Gastroesophageal sphincter (tissue), 3 donors: ENCODE data around the gene MS4A1.

Experiments used
- CTCF ChIP-seq, 4 experiments: fragments of 200-600 bp in 2 of 4; fragments of 450-650 bp in 2 of 4; sonication (generic) in 1 of 4; IDR thresholded peaks; one replicate each; pipeline ENCODE4 v1.5.1; 2017 to 2019; ENCODE audit warnings: antibody characterized with exemption in 4 of 4, mild to moderate bottlenecking in 2 of 4, moderate library complexity in 2 of 4
- EP300 ChIP-seq: sonication (generic); formaldehyde crosslinking; IDR thresholded peaks from one replicate; pipeline ENCODE4 v1.6.1; 2017; ENCODE audit warnings: antibody characterized with exemption, mild to moderate bottlenecking
- POLR2A ChIP-seq, 2 donors: fragments of 450-650 bp; IDR thresholded peaks; one replicate each; pipeline ENCODE4 v1.6.1; 2017; ENCODE audit warnings: antibody characterized with exemption in 2 of 2, mild to moderate bottlenecking in 2 of 2, moderate library complexity in 1 of 2
- POLR2AphosphoS5 ChIP-seq: sonication (generic); formaldehyde crosslinking; IDR thresholded peaks from one replicate; pipeline ENCODE4 v1.6.1; 2017; ENCODE audit warnings: antibody characterized with exemption

GRCh38 chr11:60504219-60504905 is 48.7 kb downstream of the MS4A1 start:
- TF ChIP-seq CTCF (IDR thresholded peaks at IDR 0.05) (no peak), EP300 (no peak), POLR2A (IDR thresholded peaks at IDR 0.05) (no peak), POLR2AphosphoS5 (no peak)
